Common myeloid progenitor, CD34-positive (primary cell): Measurements from ENCODE around the gene HMGXB3.

Experiments
- CTCF ChIA-PET: fragments of 350-600 bp; sonication (Branson Sonifier 250); formaldehyde crosslinking; loops from one replicate; lab custom pipeline; 2021; ENCODE audit warnings: antibody characterized with exemption; lab: Charles Lee
- POLR2A ChIA-PET: fragments of 350-600 bp; sonication (Branson Sonifier 250); formaldehyde crosslinking; loops from one replicate; lab custom pipeline; 2021; ENCODE audit warnings: antibody characterized with exemption; lab: Charles Lee
- DNase-seq, 3 donors: peaks; one replicate each; pipeline versions ENCODE4 v3.0.0 to v3.0.0-alpha.2; 2013
- H3K27ac ChIP-seq, 2 experiments: 1 replicate in 1 of 2; 2 replicates in 1 of 2; pipeline ENCODE4 v1.7.0; 2013; ENCODE audit warnings: inconsistent platforms in 2 of 2, low read length in 2 of 2, mild to moderate bottlenecking in 2 of 2, low read depth in 1 of 2, moderate library complexity in 1 of 2; ENCODE audit not compliant: severe bottlenecking in 2 of 2, insufficient read depth in 1 of 2, poor library complexity in 1 of 2
- H3K27me3 ChIP-seq, 5 experiments: replicated peaks in 2 of 5; 1 replicate in 3 of 5; 2 replicates in 2 of 5; pipeline versions ENCODE4 v1.6.1 to v1.7.0; 2013; ENCODE audit warnings: low read length in 4 of 5, mild to moderate bottlenecking in 2 of 5, moderate library complexity in 2 of 5, inconsistent platforms in 1 of 5; ENCODE audit not compliant: insufficient read depth in 5 of 5, control insufficient read depth in 4 of 5
- H3K36me3 ChIP-seq, 4 experiments: 1 replicate in 2 of 4; 2 replicates in 2 of 4; pipeline versions ENCODE4 v1.6.1 to v1.7.0; 2013; ENCODE audit warnings: low read length in 3 of 4, control low read depth in 1 of 4, mild to moderate bottlenecking in 1 of 4; ENCODE audit not compliant: control insufficient read depth in 4 of 4, insufficient read depth in 4 of 4
- H3K4me1 ChIP-seq, 4 experiments: 1 replicate in 3 of 4; 2 replicates in 1 of 4; pipeline versions ENCODE4 v1.6.1 to v1.7.1; 2013; ENCODE audit warnings: low read length in 3 of 4, mild to moderate bottlenecking in 3 of 4, control low read depth in 1 of 4, inconsistent platforms in 1 of 4, moderate library complexity in 1 of 4; ENCODE audit not compliant: control insufficient read depth in 4 of 4, insufficient read depth in 4 of 4; ENCODE audit errors: control extremely low read depth in 1 of 4
- H3K4me3 ChIP-seq, 7 experiments: 1 replicate in 4 of 7; 2 replicates in 3 of 7; pipeline versions ENCODE4 v1.5.1 to v1.7.0; 2013; ENCODE audit warnings: mild to moderate bottlenecking in 7 of 7, low read length in 6 of 7, moderate library complexity in 6 of 7, inconsistent platforms in 2 of 7, low read depth in 2 of 7, control low read depth in 1 of 7; ENCODE audit not compliant: insufficient read depth in 4 of 7, control insufficient read depth in 1 of 7; ENCODE audit errors: extremely low read depth in 1 of 7
- H3K9me3 ChIP-seq, 5 experiments: 1 replicate in 4 of 5; 2 replicates in 1 of 5; pipeline versions ENCODE4 v1.6.1 to v1.7.1; 2013; ENCODE audit warnings: low read length in 4 of 5, mild to moderate bottlenecking in 2 of 5, inconsistent platforms in 1 of 5, low read depth in 1 of 5, moderate library complexity in 1 of 5; ENCODE audit not compliant: control insufficient read depth in 4 of 5, insufficient read depth in 2 of 5; ENCODE audit errors: control extremely low read depth in 1 of 5
- WGBS: methylation state at CpG from one replicate; pipeline ENCODE4 v1.1.5; 2013; ENCODE audit not compliant: insufficient coverage; 5-methylcytosine and 5-hydroxymethylcytosine counted together

HMGXB3 gene

GRCh38 chr5:150057996-150058395, 57.5 kb downstream of the HMGXB3 start:
- POLR2A ChIA-PET, result no interaction called here
- 100% methylated on average over 5 of the region's 5 CpGs for WGBS
- Histone ChIP-seq H3K36me3 (peaks cover 0 to 34% (median 14%) of the 10 kb centered on the region in 4 experiments), H3K4me1 (peaks cover 0 to 45% (median 31%) of the 10 kb centered on the region in 4 experiments), H3K27ac (no peak overlapping the region), H3K9me3 (no peaks in the 10 kb centered on the region), H3K4me3 (no peak overlapping the region), H3K27me3 (no peaks in the 10 kb centered on the region)
- CTCF ChIA-PET, result interaction anchor here (1.7 to 3.1 kb wide), 4 partner anchors 10 to 61 kb away, joined by 4 to 11 read pairs (median 8); no protein-coding TSS in a partner anchor
- DNase-seq, result no peak

GRCh38 chr5:150058480-150059126, 58.1 kb downstream of the HMGXB3 start:
- H3K36me3 ChIP-seq, result peaks cover 0 to 28% (median 11%) of the 10 kb centered on the region in 4 experiments
- whole genome bisulfite sequencing, result 98% methylated on average over 5 of the region's 6 CpGs
- no peak overlapping the region for H3K27ac ChIP-seq
- no peaks in the 10 kb centered on the region for H3K9me3 ChIP-seq
- DNase-seq, result peak; percentile 49 to 85 (median 85)
- H3K4me1 ChIP-seq, result peaks cover 0 to 45% (median 31%) of the 10 kb centered on the region in 4 experiments
- no peaks in the 10 kb centered on the region for H3K27me3 ChIP-seq
- POLR2A ChIA-PET, result no interaction called here
- H3K4me3 ChIP-seq, result no peak overlapping the region
- CTCF ChIA-PET, result interaction anchor here (1.7 to 3.1 kb wide), 5 partner anchors 10 to 60 kb away, joined by 4 to 11 read pairs (median 7); no protein-coding TSS in a partner anchor

GRCh38 chr5:150059623-150060022, 59.1 kb downstream of the HMGXB3 start:
- Histone ChIP-seq H3K4me3 (no peak overlapping the region), H3K27ac (no peak overlapping the region), H3K36me3 (peaks cover 0 to 18% (median 7%) of the 10 kb centered on the region in 4 experiments), H3K27me3 (no peaks in the 10 kb centered on the region), H3K9me3 (no peaks in the 10 kb centered on the region), H3K4me1 (peaks cover 0 to 51% (median 40%) of the 10 kb centered on the region in 4 experiments)
- ChIA-PET POLR2A (no interaction called here), CTCF (interaction anchor here (2.0 kb wide), 1 partner anchor 9 kb away, joined by 5 read pairs; no protein-coding TSS in a partner anchor)
- DNase-seq, result no peak
- WGBS, result 96% methylated on average over 10 of the region's 11 CpGs

- no peak overlapping the region for H3K27ac ChIP-seq
- H3K4me3 ChIP-seq, result no peak overlapping the region
- ChIA-PET CTCF (interaction anchor here (0.9 to 2.0 kb wide), 7 partner anchors 8 to 59 kb away, joined by 3 to 9 read pairs (median 5); no protein-coding TSS in a partner anchor), POLR2A (no interaction called here)
- DNase-seq, result no peak
- 96% methylated on average over 4 of the region's 7 CpGs for WGBS
- H3K9me3 ChIP-seq, result no peaks in the 10 kb centered on the region
- H3K27me3 ChIP-seq, result no peaks in the 10 kb centered on the region
- H3K4me1 ChIP-seq, result peaks cover 0 to 59% (median 43%) of the 10 kb centered on the region in 4 experiments
- peaks cover 0 to 10% (median 5%) of the 10 kb centered on the region in 4 experiments for H3K36me3 ChIP-seq
These were observed 59.9 kb downstream of the HMGXB3 start for GRCh38 chr5:150060471-150060870.

- 90% methylated on average over 7 of the region's 12 CpGs for WGBS
- ChIA-PET POLR2A (no interaction called here), CTCF (interaction anchor here (0.8 to 1.8 kb wide), 8 partner anchors 10 to 57 kb away, joined by 3 to 9 read pairs (median 4); no protein-coding TSS in a partner anchor)
- Histone ChIP-seq H3K27me3 (no peaks in the 10 kb centered on the region), H3K36me3 (no peaks in the 10 kb centered on the region), H3K4me3 (no peak overlapping the region), H3K4me1 (peaks cover 0 to 70% (median 50%) of the 10 kb centered on the region in 4 experiments), H3K27ac (no peak overlapping the region), H3K9me3 (no peaks in the 10 kb centered on the region)
- DNase-seq, result no peak
These were observed 61.0 kb downstream of the HMGXB3 start for GRCh38 chr5:150061538-150061995.

GRCh38 chr5:150062216-150062922, 61.8 kb downstream of the HMGXB3 start:
- H3K9me3 ChIP-seq, result no peaks in the 10 kb centered on the region
- H3K36me3 ChIP-seq, result no peaks in the 10 kb centered on the region
- peaks cover 0 to 78% (median 58%) of the 10 kb centered on the region in 4 experiments for H3K4me1 ChIP-seq
- H3K27me3 ChIP-seq, result no peaks in the 10 kb centered on the region
- H3K27ac ChIP-seq, result no peak overlapping the region
- no peak for DNase-seq
- ChIA-PET CTCF (interaction anchor here (0.6 to 4.2 kb wide), 8 partner anchors 9 to 832 kb away, joined by 3 to 26 read pairs (median 6); no protein-coding TSS in a partner anchor), POLR2A (interaction anchor here (0.6 to 0.7 kb wide), 2 partner anchors 8 to 42 kb away, joined by 4 to 7 read pairs; no protein-coding TSS in a partner anchor)
- WGBS, result 82% methylated on average over 1 of the region's 2 CpGs
- H3K4me3 ChIP-seq, result peak overlapping the region in 1 of 7 experiments; percentile 20
